Measurements from ENCODE around the gene PANX1. TPM values are rescaled to one million over a fixed set of nuclear protein-coding genes. Genes with fewer than 3 reads are reported as not detected.
A peak's percentile ranks its signal among the peaks of the same experiment; 100 is the strongest.

PANX1 gene
- total RNA-seq, 1 donor, result 48.1 TPM

GRCh38 chr11:94181526-94181925 is 52.9 kb downstream of the PANX1 start:
- H3K4me2 ChIP-seq (ENCODE audit: insufficient read depth, low read length), result no peak overlapping the region
- peaks cover 9% of the 10 kb centered on the region for H4K20me1 ChIP-seq (ENCODE audit: insufficient read depth, low read length)
- TF ChIP-seq, protein P1, sequence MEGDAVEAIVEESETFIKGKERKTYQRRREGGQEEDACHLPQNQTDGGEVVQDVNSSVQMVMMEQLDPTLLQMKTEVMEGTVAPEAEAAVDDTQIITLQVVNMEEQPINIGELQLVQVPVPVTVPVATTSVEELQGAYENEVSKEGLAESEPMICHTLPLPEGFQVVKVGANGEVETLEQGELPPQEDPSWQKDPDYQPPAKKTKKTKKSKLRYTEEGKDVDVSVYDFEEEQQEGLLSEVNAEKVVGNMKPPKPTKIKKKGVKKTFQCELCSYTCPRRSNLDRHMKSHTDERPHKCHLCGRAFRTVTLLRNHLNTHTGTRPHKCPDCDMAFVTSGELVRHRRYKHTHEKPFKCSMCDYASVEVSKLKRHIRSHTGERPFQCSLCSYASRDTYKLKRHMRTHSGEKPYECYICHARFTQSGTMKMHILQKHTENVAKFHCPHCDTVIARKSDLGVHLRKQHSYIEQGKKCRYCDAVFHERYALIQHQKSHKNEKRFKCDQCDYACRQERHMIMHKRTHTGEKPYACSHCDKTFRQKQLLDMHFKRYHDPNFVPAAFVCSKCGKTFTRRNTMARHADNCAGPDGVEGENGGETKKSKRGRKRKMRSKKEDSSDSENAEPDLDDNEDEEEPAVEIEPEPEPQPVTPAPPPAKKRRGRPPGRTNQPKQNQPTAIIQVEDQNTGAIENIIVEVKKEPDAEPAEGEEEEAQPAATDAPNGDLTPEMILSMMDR (IDR thresholded peaks at IDR 0.05; ENCODE audit: extremely low read depth, low read depth, low read length), result no peak
- H2AFZ ChIP-seq (ENCODE audit: low read length), result no peak overlapping the region
- no peaks in the 10 kb centered on the region for H3K9me3 ChIP-seq (ENCODE audit: low read depth, low read length)
- H3K4me3 ChIP-seq (ENCODE audit: insufficient read depth, low read length), result no peak overlapping the region
- H3K27me3 ChIP-seq (ENCODE audit: insufficient read depth, low read length), result no peaks in the 10 kb centered on the region
- H3K79me2 ChIP-seq (ENCODE audit: insufficient read depth, low read length), result no peaks in the 10 kb centered on the region
- peaks cover 14% of the 10 kb centered on the region for H3K4me1 ChIP-seq (ENCODE audit: insufficient read depth, low read length)
- H3K36me3 ChIP-seq (ENCODE audit: insufficient read depth, low read length), result peaks cover 14% of the 10 kb centered on the region
- H3K27ac ChIP-seq (ENCODE audit: low read depth, low read length), result no peak overlapping the region
- no peak for DNase-seq (ENCODE audit: insufficient read length, low spot score, missing footprints)

DNA sequence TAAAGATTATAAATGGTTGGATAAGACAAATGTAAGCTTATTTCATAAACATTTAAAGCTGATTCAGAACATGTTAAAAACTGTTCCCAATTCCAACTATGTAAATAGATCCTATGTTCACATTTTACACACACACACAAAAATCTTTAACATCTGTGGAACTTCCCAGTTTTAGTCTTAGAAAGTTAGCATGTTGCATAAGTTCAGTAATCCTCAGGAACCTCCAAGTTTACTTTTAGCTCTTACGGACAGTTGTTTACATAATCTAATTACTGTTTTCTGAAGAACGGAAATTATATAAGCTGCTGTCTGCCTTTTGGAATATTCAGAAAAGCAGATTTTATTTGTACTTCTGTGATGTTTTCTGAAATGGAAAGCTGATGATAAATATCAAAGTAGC is 53.3 kb downstream of the PANX1 start:
- H3K4me2 ChIP-seq (ENCODE audit: insufficient read depth, low read length), result no peak overlapping the region
- no peaks in the 10 kb centered on the region for H3K27me3 ChIP-seq (ENCODE audit: insufficient read depth, low read length)
- peaks cover 9% of the 10 kb centered on the region for H4K20me1 ChIP-seq (ENCODE audit: insufficient read depth, low read length)
- H3K9me3 ChIP-seq (ENCODE audit: low read depth, low read length), result no peaks in the 10 kb centered on the region
- H3K36me3 ChIP-seq (ENCODE audit: insufficient read depth, low read length), result peaks cover 14% of the 10 kb centered on the region
- H3K27ac ChIP-seq (ENCODE audit: low read depth, low read length), result no peak overlapping the region
- TF ChIP-seq, protein P1 (IDR thresholded peaks at IDR 0.05; ENCODE audit: extremely low read depth, low read depth, low read length), result no peak
- no peak overlapping the region for H2AFZ ChIP-seq (ENCODE audit: low read length)
- no peak for DNase-seq (ENCODE audit: insufficient read length, low spot score, missing footprints)
- H3K4me1 ChIP-seq (ENCODE audit: insufficient read depth, low read length), result peaks cover 14% of the 10 kb centered on the region
- H3K79me2 ChIP-seq (ENCODE audit: insufficient read depth, low read length), result no peaks in the 10 kb centered on the region
- H3K4me3 ChIP-seq (ENCODE audit: insufficient read depth, low read length), result no peak overlapping the region

GRCh38 chr11:94183251-94183885 is 54.7 kb downstream of the PANX1 start:
- no peak overlapping the region for H3K4me3 ChIP-seq (ENCODE audit: insufficient read depth, low read length)
- peaks cover 14% of the 10 kb centered on the region for H3K4me1 ChIP-seq (ENCODE audit: insufficient read depth, low read length)
- H3K4me2 ChIP-seq (ENCODE audit: insufficient read depth, low read length), result peak overlapping the region; percentile 61
- H2AFZ ChIP-seq (ENCODE audit: low read length), result no peak overlapping the region
- TF ChIP-seq, protein P1 (IDR thresholded peaks at IDR 0.05; ENCODE audit: extremely low read depth, low read depth, low read length), result no peak
- peaks cover 14% of the 10 kb centered on the region for H3K36me3 ChIP-seq (ENCODE audit: insufficient read depth, low read length)
- H3K27me3 ChIP-seq (ENCODE audit: insufficient read depth, low read length), result no peaks in the 10 kb centered on the region
- no peak overlapping the region for H3K27ac ChIP-seq (ENCODE audit: low read depth, low read length)
- H4K20me1 ChIP-seq (ENCODE audit: insufficient read depth, low read length), result peaks cover 3% of the 10 kb centered on the region
- H3K9me3 ChIP-seq (ENCODE audit: low read depth, low read length), result no peaks in the 10 kb centered on the region
- no peak for DNase-seq (ENCODE audit: insufficient read length, low spot score, missing footprints)
- no peaks in the 10 kb centered on the region for H3K79me2 ChIP-seq (ENCODE audit: insufficient read depth, low read length)

GRCh38 chr11:94183886-94184264 is 55.2 kb downstream of the PANX1 start:
- Histone ChIP-seq H3K9me3 (ENCODE audit: low read depth, low read length) (no peaks in the 10 kb centered on the region), H3K36me3 (ENCODE audit: insufficient read depth, low read length) (peaks cover 14% of the 10 kb centered on the region), H3K79me2 (ENCODE audit: insufficient read depth, low read length) (no peaks in the 10 kb centered on the region), H3K4me3 (ENCODE audit: insufficient read depth, low read length) (peak overlapping the region; percentile 28), H3K27ac (ENCODE audit: low read depth, low read length) (no peak overlapping the region), H3K4me2 (ENCODE audit: insufficient read depth, low read length) (peak overlapping the region; percentile 61), H3K4me1 (ENCODE audit: insufficient read depth, low read length) (peaks cover 14% of the 10 kb centered on the region), H2AFZ (ENCODE audit: low read length) (no peak overlapping the region), H4K20me1 (ENCODE audit: insufficient read depth, low read length) (no peaks in the 10 kb centered on the region), H3K27me3 (ENCODE audit: insufficient read depth, low read length) (no peaks in the 10 kb centered on the region)
- TF ChIP-seq, protein P1 (IDR thresholded peaks at IDR 0.05; ENCODE audit: extremely low read depth, low read depth, low read length), result peak; percentile 91
- peak; percentile 70 for DNase-seq (ENCODE audit: insufficient read length, low spot score, missing footprints)

Data from osteoblast (primary cell).